Measurements from ENCODE around the gene TMEM272. TPM values are rescaled to one million over a fixed set of nuclear protein-coding genes. Genes with fewer than 3 reads are reported as not detected.

The TMEM272 gene
- total RNA-seq, 1 donor from 2014 or later: not detected

GRCh38 chr13:51822106-51822815 lies 22.7 kb downstream of the TMEM272 start:
- H3K4me3 ChIP-seq (ENCODE audit: low read depth, low read length): no peak overlapping the region

DNA sequence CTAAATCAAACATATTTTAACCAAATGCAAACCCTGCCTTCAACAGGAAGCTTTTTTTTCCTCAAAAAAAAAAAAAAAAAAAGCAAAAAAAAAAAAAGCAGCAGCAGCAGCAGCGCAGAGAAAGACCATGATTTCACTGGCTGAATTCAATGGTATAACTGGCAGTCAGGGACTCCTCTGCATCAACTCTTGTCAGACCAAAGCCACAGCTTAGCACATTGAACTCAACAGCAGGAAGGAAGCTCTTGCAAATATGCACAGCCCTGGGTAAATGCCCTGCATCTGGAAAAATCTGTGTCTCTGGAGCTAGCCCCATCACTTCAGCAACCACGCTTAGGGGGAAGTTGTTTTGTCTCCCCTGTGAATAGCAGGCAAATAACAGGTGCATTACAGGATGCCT lies 23.4 kb downstream of the TMEM272 start:
- no peak for TF ChIP-seq CTCF (conservative IDR thresholded peaks at IDR 0.05; ENCODE audit: low read depth, low read length)
- H3K4me3 ChIP-seq (ENCODE audit: low read depth, low read length): no peak overlapping the region
- DNase-seq (ENCODE audit: low read depth): no peak

More at GRCh38 chr13:51822106-51822815, 22.7 kb downstream of the TMEM272 start:
- no peak for TF ChIP-seq CTCF (conservative IDR thresholded peaks at IDR 0.05; ENCODE audit: low read depth, low read length)
- no peak for DNase-seq (ENCODE audit: low read depth)

GRCh38 chr13:51820016-51820597 lies 24.9 kb downstream of the TMEM272 start:
- DNase-seq (ENCODE audit: low read depth): no peak
- no peak overlapping the region for H3K4me3 ChIP-seq (ENCODE audit: low read depth, low read length)
- no peak for TF ChIP-seq CTCF (conservative IDR thresholded peaks at IDR 0.05; ENCODE audit: low read depth, low read length)

GRCh38 chr13:51819544-51819943 lies 25.4 kb downstream of the TMEM272 start:
- DNase-seq (ENCODE audit: low read depth): no peak
- no peak overlapping the region for H3K4me3 ChIP-seq (ENCODE audit: low read depth, low read length)
- no peak for TF ChIP-seq CTCF (conservative IDR thresholded peaks at IDR 0.05; ENCODE audit: low read depth, low read length)

- no peak for DNase-seq (ENCODE audit: low read depth)
- TF ChIP-seq CTCF (conservative IDR thresholded peaks at IDR 0.05; ENCODE audit: low read depth, low read length): no peak
These were observed 26.0 kb downstream of the TMEM272 start for GRCh38 chr13:51818781-51819511.

DNA sequence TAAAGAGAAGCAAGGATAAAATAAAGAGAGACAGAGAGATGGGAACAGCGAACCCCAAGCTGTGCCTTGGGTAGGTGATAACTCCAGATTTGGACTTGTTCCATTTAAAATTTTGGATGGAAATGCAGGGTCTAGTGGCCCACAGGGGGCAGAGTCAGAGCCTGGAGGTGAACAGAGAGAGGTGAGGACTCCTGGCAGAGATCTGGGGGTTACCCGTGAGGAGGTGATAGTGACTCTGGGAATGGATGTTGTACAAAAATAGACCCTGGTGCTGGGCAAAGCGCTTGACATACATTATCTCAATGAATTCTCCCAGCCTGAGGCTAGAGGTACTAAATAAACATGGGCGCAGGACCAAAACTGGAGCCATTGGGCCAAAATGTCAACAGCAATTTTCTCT lies 26.7 kb downstream of the TMEM272 start:
- TF ChIP-seq CTCF (conservative IDR thresholded peaks at IDR 0.05; ENCODE audit: low read depth, low read length): no peak
- DNase-seq (ENCODE audit: low read depth): no peak
- no peak overlapping the region for H3K4me3 ChIP-seq (ENCODE audit: low read depth, low read length)

More at GRCh38 chr13:51818781-51819511, 26.0 kb downstream of the TMEM272 start:
- H3K4me3 ChIP-seq (ENCODE audit: low read depth, low read length): no peak overlapping the region
